Neuronal stem cell (in vitro differentiated cells): ENCODE measurements around the gene BIN1.
A peak's percentile ranks its signal among the peaks of the same experiment; 100 is the strongest.

ENCODE experiments used
- DNase-seq: peaks from one replicate; pipeline ENCODE4 v3.0.0-alpha.2; 2013; ENCODE audit warnings: low spot score
- H2AFZ ChIP-seq: one replicate; pipeline ENCODE4 v1.6.1; 2013; ENCODE audit warnings: mild to moderate bottlenecking, low read length, inconsistent platforms
- H2AK5ac ChIP-seq: 2 replicates; pipeline ENCODE4 v1.6.1; 2013; ENCODE audit warnings: low read depth, mild to moderate bottlenecking, inconsistent platforms, low read length, moderate library complexity, mixed read lengths
- H2BK120ac ChIP-seq: 2 replicates; pipeline ENCODE4 v1.6.1; 2013; ENCODE audit warnings: low read depth, mild to moderate bottlenecking, inconsistent platforms, low read length, moderate library complexity, mixed read lengths
- H2BK12ac ChIP-seq: one replicate; pipeline ENCODE4 v1.6.1; 2013; ENCODE audit warnings: low read length, inconsistent platforms
- H2BK15ac ChIP-seq: 2 replicates; pipeline ENCODE4 v1.6.1; 2013; ENCODE audit warnings: mild to moderate bottlenecking, low read length, inconsistent platforms, mixed read lengths
- H2BK5ac ChIP-seq: one replicate; pipeline ENCODE4 v1.6.1; 2013; ENCODE audit warnings: inconsistent platforms, mild to moderate bottlenecking, low read length, moderate library complexity
- H3K14ac ChIP-seq: one replicate; pipeline ENCODE4 v1.6.1; 2013; ENCODE audit warnings: low read length, inconsistent platforms
- H3K18ac ChIP-seq: 2 replicates; pipeline ENCODE4 v1.6.1; 2013; ENCODE audit warnings: low read length, inconsistent platforms
- H3K23ac ChIP-seq: 2 replicates; pipeline ENCODE4 v1.6.1; 2013; ENCODE audit warnings: low read depth, mild to moderate bottlenecking, mixed read lengths, low read length, inconsistent platforms; ENCODE audit not compliant: poor library complexity
- H3K27ac ChIP-seq: replicated peaks from 3 replicates; pipeline ENCODE4 v1.5.1; 2013; ENCODE audit warnings: low read length, inconsistent platforms
- H3K27me3 ChIP-seq, 3 experiments: 2 replicates each; pipeline ENCODE4 v1.6.1; 2013; ENCODE audit warnings: low read length in 3 of 3, mild to moderate bottlenecking in 2 of 3, inconsistent platforms in 1 of 3, low read depth in 1 of 3, mixed read lengths in 1 of 3, moderate library complexity in 1 of 3; ENCODE audit not compliant: control insufficient read depth in 3 of 3, insufficient read depth in 3 of 3
- H3K36me3 ChIP-seq, 2 donors: replicated peaks in 1 of 2; 2 replicates each; pipeline ENCODE4 v1.6.1; 2013; ENCODE audit warnings: low read length in 2 of 2; ENCODE audit not compliant: control insufficient read depth in 2 of 2, insufficient read depth in 2 of 2
- H3K4ac ChIP-seq: 2 replicates; pipeline ENCODE4 v1.6.1; 2013; ENCODE audit warnings: inconsistent platforms, mild to moderate bottlenecking, low read length, moderate library complexity
- H3K4me1 ChIP-seq, 2 donors: 1 replicate in 1 of 2; 2 replicates in 1 of 2; pipeline ENCODE4 v1.6.1; 2013; ENCODE audit warnings: low read length in 2 of 2, low read depth in 1 of 2; ENCODE audit not compliant: control insufficient read depth in 2 of 2, insufficient read depth in 1 of 2
- H3K4me2 ChIP-seq: one replicate; pipeline ENCODE4 v1.6.1; 2013; ENCODE audit warnings: mild to moderate bottlenecking, low read length, inconsistent platforms; ENCODE audit not compliant: insufficient read depth, poor library complexity, severe bottlenecking
- H3K4me3 ChIP-seq, 2 donors: 2 replicates each; pipeline ENCODE4 v1.5.1; 2013; ENCODE audit warnings: low read length in 2 of 2, mild to moderate bottlenecking in 2 of 2, inconsistent platforms in 1 of 2, moderate library complexity in 1 of 2
- H3K79me1 ChIP-seq: one replicate; pipeline ENCODE4 v1.6.1; 2013; ENCODE audit warnings: low read depth, mild to moderate bottlenecking, inconsistent platforms, low read length, moderate library complexity
- H3K9ac ChIP-seq: one replicate; pipeline ENCODE4 v1.6.1; 2013; ENCODE audit warnings: mild to moderate bottlenecking, low read depth, low read length, inconsistent platforms; ENCODE audit not compliant: poor library complexity
- H3K9me3 ChIP-seq, 2 donors: replicated peaks in 1 of 2; 2 replicates each; pipeline versions ENCODE3 to v1.6.1; 2013; ENCODE audit warnings: low read length in 2 of 2, mild to moderate bottlenecking in 2 of 2, inconsistent platforms in 1 of 2, low read depth in 1 of 2, mixed read lengths in 1 of 2, moderate library complexity in 1 of 2; ENCODE audit not compliant: control insufficient read depth in 2 of 2, insufficient read depth in 1 of 2
- H4K8ac ChIP-seq: one replicate; pipeline ENCODE4 v1.6.1; 2013; ENCODE audit warnings: low read depth, mild to moderate bottlenecking, inconsistent platforms, low read length, moderate library complexity
- H4K91ac ChIP-seq: one replicate; pipeline ENCODE4 v1.6.1; 2013; ENCODE audit warnings: low read length, low read depth, mild to moderate bottlenecking, inconsistent platforms; ENCODE audit not compliant: poor library complexity
- WGBS, 2 donors: extraction: QIAGEN DNeasy Blood & Tissue Kit; methylation state at CpG; one replicate each; pipeline ENCODE4 v1.1.7; 2013; ENCODE audit warnings: missing lambda C conversion rate in 2 of 2, mixed read lengths in 1 of 2; ENCODE audit not compliant: insufficient read length in 2 of 2, insufficient replicate concordance in 1 of 2; ENCODE audit errors: extremely low coverage in 2 of 2; 5-methylcytosine and 5-hydroxymethylcytosine counted together

Gene BIN1

GRCh38 chr2:127080938-127081755 lies 25.8 kb downstream of the BIN1 start:
- no peak overlapping the region for H3K4me2 ChIP-seq
- peak overlapping the region; percentile 68 for H2BK5ac ChIP-seq
- H3K4me3 ChIP-seq: no peak overlapping the region
- H3K4me1 ChIP-seq: peaks cover 18 to 44% of the 10 kb centered on the region in 2 donors
- peak overlapping the region; percentile 76 for H3K23ac ChIP-seq
- H2AFZ ChIP-seq: no peak overlapping the region
- H3K9ac ChIP-seq: peak overlapping the region; percentile 56
- H2BK12ac ChIP-seq: no peak overlapping the region
- no peak overlapping the region for H2BK120ac ChIP-seq
- no peak overlapping the region for H3K4ac ChIP-seq
- no peaks in the 10 kb centered on the region for H3K27me3 ChIP-seq
- no peak overlapping the region for H3K27ac ChIP-seq
- peak overlapping the region; percentile 77 for H4K8ac ChIP-seq
- no CpG with 5 or more reads among the region's 24 CpGs for WGBS, 2 donors
- H3K18ac ChIP-seq: peak overlapping the region; percentile 98
- H2BK15ac ChIP-seq: peak overlapping the region; percentile 97
- peaks cover 26% of the 10 kb centered on the region for H3K79me1 ChIP-seq
- peak overlapping the region; percentile 98 for H3K14ac ChIP-seq
- H2AK5ac ChIP-seq: peak overlapping the region; percentile 98
- H3K36me3 ChIP-seq: peaks cover 0 to 5% of the 10 kb centered on the region in 2 donors
- no peak for DNase-seq
- no peak overlapping the region for H4K91ac ChIP-seq
- H3K9me3 ChIP-seq: peaks cover 0 to 3% of the 10 kb centered on the region in 2 donors

- DNase-seq: no peak
- peaks cover 26% of the 10 kb centered on the region for H3K79me1 ChIP-seq
- peak overlapping the region; percentile 64 for H2BK15ac ChIP-seq
- no peak overlapping the region for H3K4me3 ChIP-seq
- H3K4me1 ChIP-seq: peaks cover 17 to 39% of the 10 kb centered on the region in 2 donors
- no peak overlapping the region for H2BK120ac ChIP-seq
- no peak overlapping the region for H2AFZ ChIP-seq
- H3K14ac ChIP-seq: peak overlapping the region; percentile 9
- peaks cover 0 to 5% of the 10 kb centered on the region in 2 donors for H3K36me3 ChIP-seq
- peak overlapping the region; percentile 6 for H4K8ac ChIP-seq
- H3K27ac ChIP-seq: no peak overlapping the region
- peak overlapping the region; percentile 98 for H2AK5ac ChIP-seq
- no peak overlapping the region for H3K4me2 ChIP-seq
- WGBS, 2 donors: no CpG with 5 or more reads among the region's 14 CpGs
- peak overlapping the region; percentile 57 for H3K23ac ChIP-seq
- H2BK5ac ChIP-seq: no peak overlapping the region
- peaks cover 0 to 3% of the 10 kb centered on the region in 2 donors for H3K9me3 ChIP-seq
- no peak overlapping the region for H4K91ac ChIP-seq
- H3K18ac ChIP-seq: peak overlapping the region; percentile 44
- H3K9ac ChIP-seq: peak overlapping the region; percentile 36
- no peaks in the 10 kb centered on the region for H3K27me3 ChIP-seq
- peak overlapping the region; percentile 27 for H3K4ac ChIP-seq
- no peak overlapping the region for H2BK12ac ChIP-seq
Measured at GRCh38 chr2:127080226-127080937, 26.6 kb downstream of the BIN1 start.

- Histone ChIP-seq H3K79me1 (peaks cover 22% of the 10 kb centered on the region), H2BK5ac (peak overlapping the region; percentile 10), H3K4me1 (peaks cover 13 to 30% of the 10 kb centered on the region in 2 donors), H3K18ac (peak overlapping the region; percentile 23), H3K27ac (no peak overlapping the region), H3K14ac (peak overlapping the region; percentile 22), H3K4me3 (no peak overlapping the region), H2AFZ (no peak overlapping the region), H2BK12ac (no peak overlapping the region), H3K36me3 (peaks cover 4 to 5% of the 10 kb centered on the region in 2 donors), H3K9ac (peak overlapping the region; percentile 63), H2BK120ac (no peak overlapping the region), H3K4me2 (no peak overlapping the region), H3K23ac (peak overlapping the region; percentile 23), H3K9me3 (peaks cover 0 to 3% of the 10 kb centered on the region in 2 donors), H2AK5ac (peak overlapping the region; percentile 98), H3K27me3 (no peaks in the 10 kb centered on the region), H2BK15ac (no peak overlapping the region), H4K91ac (no peak overlapping the region), H4K8ac (no peak overlapping the region), H3K4ac (no peak overlapping the region)
- DNase-seq: no peak
- WGBS, 2 donors: no CpG with 5 or more reads among the region's 6 CpGs
Measured at GRCh38 chr2:127079358-127079920, 27.5 kb downstream of the BIN1 start.
